Measurements from ENCODE around the gene DOCK7. TPM values are rescaled to one million over a fixed set of nuclear protein-coding genes. Genes with fewer than 3 reads are reported as not detected.

DOCK7 gene
- total and polyA plus RNA-seq, 2 of the 8 experiments (the other 6 are each of a cell fraction or from before 2014, with no cell fraction given): 10.2 to 33.7 TPM

GRCh38 chr1:62426237-62426636 is 261.9 kb downstream of the DOCK7 start:
- H3K79me1 ChIP-seq (ENCODE audit: low read depth, low read length): no peaks in the 10 kb centered on the region
- no peak overlapping the region for H4K91ac ChIP-seq (replicated peaks; ENCODE audit: insufficient read length, low read length)
- H4K5ac ChIP-seq (ENCODE audit: insufficient read length, low read depth, low read length): no peak overlapping the region
- FAIRE-seq (no peak), DNase-seq (ENCODE audit: low read depth in 1 of 2, low spot score in 2 of 2) (no peak)
- no peaks in the 10 kb centered on the region for H3K79me2 ChIP-seq (ENCODE audit: control insufficient read depth in 1 of 2, insufficient read depth in 2 of 2, low read length in 2 of 2)
- no peak overlapping the region for H3K56ac ChIP-seq (replicated peaks; ENCODE audit: insufficient read length, low read depth, low read length)
- no peak overlapping the region for H3K4me3 ChIP-seq (ENCODE audit: extremely low read depth in 1 of 4, insufficient read depth in 2 of 4, low read depth in 3 of 4, low read length in 4 of 4)
- H2BK12ac ChIP-seq (ENCODE audit: low read depth, low read length): no peak overlapping the region
- no peak overlapping the region for H3K4ac ChIP-seq (replicated peaks; ENCODE audit: insufficient read length, low read depth, low read length)
- no peak overlapping the region for H2BK5ac ChIP-seq (ENCODE audit: low read depth, low read length)
- H3K27me3 ChIP-seq (replicated peaks in 1 of 4; ENCODE audit: control insufficient read depth in 3 of 4, extremely low read depth in 1 of 4, insufficient read depth in 3 of 4, low read length in 3 of 4): no peaks in the 10 kb centered on the region
- no peak overlapping the region for H4K8ac ChIP-seq (ENCODE audit: extremely low read depth, insufficient read depth, low read length)
- H4K20me1 ChIP-seq (replicated peaks in 1 of 2; ENCODE audit: control insufficient read depth in 1 of 2, insufficient read depth in 2 of 2, low read length in 2 of 2): no peaks in the 10 kb centered on the region
- WGBS, 2 experiments (ENCODE audit: extremely low coverage in 1 of 2, insufficient coverage in 1 of 2, insufficient read length in 1 of 2, insufficient replicate concordance in 2 of 2, low coverage in 1 of 2, low lambda C conversion rate in 2 of 2, missing lambda C conversion rate in 1 of 2): 63% methylated on average over 3 of the region's 3 CpGs; no CpG with 5 or more reads in 1 of the 2 experiments
- H3K9me3 ChIP-seq (ENCODE audit: insufficient read depth in 2 of 2, low read depth in 1 of 2, low read length in 1 of 2): no peaks in the 10 kb centered on the region
- H2BK20ac ChIP-seq (ENCODE audit: low read length): no peak overlapping the region
- H3K23me2 ChIP-seq (ENCODE audit: low read depth, low read length): no peaks in the 10 kb centered on the region
- H3K18ac ChIP-seq (ENCODE audit: extremely low read depth, low read length): no peak overlapping the region
- H3K4me1 ChIP-seq (replicated peaks in 1 of 4; ENCODE audit: control insufficient read depth in 3 of 4, insufficient read depth in 4 of 4, low read length in 3 of 4): peaks cover 0 to 3% (median 1%) of the 10 kb centered on the region in 4 experiments; a peak in 2 of 7 replicates
- H3K27ac ChIP-seq (ENCODE audit: low read depth, low read length): no peak overlapping the region
- no peak overlapping the region for H3K14ac ChIP-seq (ENCODE audit: insufficient read length)
- H2BK15ac ChIP-seq (ENCODE audit: low read length): no peak overlapping the region
- no peak overlapping the region for H3K23ac ChIP-seq (ENCODE audit: insufficient read length)
- H2AFZ ChIP-seq (ENCODE audit: low read length): no peak overlapping the region
- no peak overlapping the region for H2AK5ac ChIP-seq (ENCODE audit: low read depth, low read length)
- no peak overlapping the region for H3K4me2 ChIP-seq (ENCODE audit: insufficient read depth in 1 of 2, low read depth in 2 of 2, low read length in 2 of 2)
- ChIA-PET POLR2A (ENCODE audit: partially characterized antibody) (interaction anchor here (1.8 to 3.2 kb wide), 3 partner anchors 9 to 228 kb away, joined by 5 to 16 read pairs (median 11); partner anchors contain the start of gene USP1), CTCF (ENCODE audit: partially characterized antibody) (interaction anchor here (1.4 to 2.9 kb wide), 3 partner anchors 19 to 282 kb away, joined by 4 to 10 read pairs (median 6); no protein-coding TSS in a partner anchor)
- no peak overlapping the region for H2BK120ac ChIP-seq (replicated peaks; ENCODE audit: low read depth, low read length)
- H3K36me3 ChIP-seq (ENCODE audit: control insufficient read depth in 2 of 4, insufficient read depth in 4 of 4, low read length in 3 of 4): no peaks in the 10 kb centered on the region
- no peak overlapping the region for H3K9ac ChIP-seq (replicated peaks in 1 of 4; ENCODE audit: extremely low read depth in 1 of 4, low read depth in 3 of 4, low read length in 3 of 4)
- TF ChIP-seq EP300 (IDR thresholded peaks at IDR 0.05; ENCODE audit: borderline replicate concordance in 1 of 2, low read depth in 2 of 2, low read length in 2 of 2): no peak
- no peak for TF ChIP-seq SP2 (IDR thresholded peaks at IDR 0.05; ENCODE audit: low read length)
- no peak for TF ChIP-seq SRF (IDR thresholded peaks at IDR 0.05; ENCODE audit: low read depth, low read length)
- no peak for TF ChIP-seq RNF2 (IDR thresholded peaks at IDR 0.05; ENCODE audit: borderline replicate concordance, low read depth, low read length, missing control alignments, poor library complexity, severe bottlenecking)
- no peak for TF ChIP-seq POU5F1 (IDR thresholded peaks at IDR 0.05; ENCODE audit: low read depth, low read length)
- no peak for TF ChIP-seq TAF7 (optimal IDR thresholded peaks at IDR 0.05; ENCODE audit: borderline replicate concordance, low read depth, low read length)
- no peak for TF ChIP-seq PHF8 (conservative IDR thresholded peaks at IDR 0.05; ENCODE audit: low read depth, low read length)
- no peak for TF ChIP-seq EZH2 (IDR thresholded peaks at IDR 0.05; ENCODE audit: low read depth, low read length, severe bottlenecking)
- no peak for TF ChIP-seq MAX (IDR thresholded peaks at IDR 0.05)
- no peak for TF ChIP-seq SIN3A (conservative IDR thresholded peaks at IDR 0.05 in 1 of 2, IDR thresholded peaks at IDR 0.05 in 1 of 2; ENCODE audit: low read depth in 1 of 2, low read length in 2 of 2)
- no peak for TF ChIP-seq CEBPB (IDR thresholded peaks at IDR 0.05; ENCODE audit: low read depth, low read length)
- no peak for TF ChIP-seq GTF2F1 (IDR thresholded peaks at IDR 0.05; ENCODE audit: borderline replicate concordance, low read depth, low read length)

Data from H1 (cell line).